ENCODE data around the gene GBX2. TPM values are rescaled to one million over a fixed set of nuclear protein-coding genes. Genes with fewer than 3 reads are reported as not detected.

GBX2 gene
- total RNA-seq, 1 experiment from 2014 or later = 0.31 TPM

DNA sequence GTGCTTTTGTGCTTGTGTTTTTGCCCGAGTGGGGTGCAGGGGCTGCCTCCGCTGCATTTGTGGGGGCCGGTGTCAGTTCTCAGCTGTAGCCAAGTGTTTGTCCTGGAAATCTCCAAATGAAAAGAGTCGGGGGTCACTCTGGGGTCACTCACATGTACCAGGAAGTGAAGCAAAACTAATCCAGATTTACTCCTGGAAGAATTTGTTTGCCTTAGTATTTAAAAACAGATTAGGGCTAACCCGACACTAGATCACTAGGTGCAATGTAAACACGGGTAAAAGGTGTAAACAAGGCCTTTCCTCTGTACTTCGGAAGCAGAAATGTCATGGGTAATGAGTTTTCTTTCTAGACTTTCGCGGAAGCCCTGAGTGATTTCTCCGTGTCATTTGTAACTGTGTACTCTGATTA, 50.3 kb downstream of the GBX2 start:
- Histone ChIP-seq H3K56ac (ENCODE audit: insufficient read length, low read depth, low read length) (no peak overlapping the region), H3K79me1 (ENCODE audit: insufficient read depth, low read depth, low read length, poor library complexity, severe bottlenecking) (no peaks in the 10 kb centered on the region), H4K5ac (ENCODE audit: insufficient read length, low read depth, low read length) (no peak overlapping the region), H3K9me3 (ENCODE audit: control insufficient read depth, low read depth, low read length) (no peaks in the 10 kb centered on the region), H3K27me3 (ENCODE audit: insufficient read depth, low read length) (no peaks in the 10 kb centered on the region), H3T11ph (ENCODE audit: low read length) (no peak overlapping the region), H2BK15ac (ENCODE audit: low read depth, low read length) (no peak overlapping the region), H3K4me1 (ENCODE audit: insufficient read depth, low read length) (peaks cover 3% of the 10 kb centered on the region; the same call in 1 of the 2 replicates), H3K14ac (ENCODE audit: insufficient read depth, low read length) (no peak overlapping the region), H3K79me2 (ENCODE audit: insufficient read depth, low read length) (no peaks in the 10 kb centered on the region), H2BK20ac (ENCODE audit: low read depth, low read length, poor library complexity, severe bottlenecking) (no peak overlapping the region), H2BK12ac (ENCODE audit: insufficient read length, low read depth, low read length) (no peak overlapping the region), H2AFZ (ENCODE audit: low read length) (no peak overlapping the region), H3K27ac (ENCODE audit: insufficient read length, low read depth, low read length) (no peak overlapping the region), H2BK5ac (ENCODE audit: insufficient read length, low read length) (no peak overlapping the region), H3K4ac (ENCODE audit: low read depth, low read length) (no peak overlapping the region), H3K23me2 (ENCODE audit: insufficient read length, low read depth, low read length, poor library complexity, severe bottlenecking) (no peaks in the 10 kb centered on the region), H3K4me2 (ENCODE audit: insufficient read depth, insufficient read length, low read length) (no peak overlapping the region), H4K91ac (ENCODE audit: insufficient read length, low read depth, low read length) (no peak overlapping the region), H3K18ac (ENCODE audit: insufficient read length, low read depth, low read length) (no peak overlapping the region), H2BK120ac (ENCODE audit: low read depth, low read length, poor library complexity, severe bottlenecking) (no peak overlapping the region), H4K20me1 (ENCODE audit: control insufficient read depth, insufficient read depth, insufficient read length) (no peaks in the 10 kb centered on the region), H4K8ac (replicated peaks; ENCODE audit: insufficient read length, low read depth, low read length) (no peak overlapping the region), H3K9ac (ENCODE audit: extremely low read depth, insufficient read length, low read length) (no peak overlapping the region), H2AK5ac (ENCODE audit: insufficient read length, low read length) (no peak overlapping the region), H3K23ac (ENCODE audit: insufficient read length, low read depth, low read length) (no peak overlapping the region)
- no peak overlapping the region for H3K4me3 Mint-ChIP-seq
- H3K9me3 Mint-ChIP-seq = no peaks in the 10 kb centered on the region; a peak in 1 of 5 replicates
- peaks cover 21 to 23% of the 10 kb centered on the region in 2 experiments for H3K4me1 Mint-ChIP-seq
- no peak overlapping the region for H3K27ac Mint-ChIP-seq
- peaks cover 62% of the 10 kb centered on the region for H3K27me3 Mint-ChIP-seq (ENCODE audit: low read depth)
- peaks cover 0 to 4% (median 0%) of the 10 kb centered on the region in 3 experiments; a peak in 3 of 7 replicates for H3K36me3 Mint-ChIP-seq (ENCODE audit: insufficient read depth in 1 of 3, low read depth in 3 of 3)
- DNase-seq = no peak
- TF ChIP-seq, protein P1, sequence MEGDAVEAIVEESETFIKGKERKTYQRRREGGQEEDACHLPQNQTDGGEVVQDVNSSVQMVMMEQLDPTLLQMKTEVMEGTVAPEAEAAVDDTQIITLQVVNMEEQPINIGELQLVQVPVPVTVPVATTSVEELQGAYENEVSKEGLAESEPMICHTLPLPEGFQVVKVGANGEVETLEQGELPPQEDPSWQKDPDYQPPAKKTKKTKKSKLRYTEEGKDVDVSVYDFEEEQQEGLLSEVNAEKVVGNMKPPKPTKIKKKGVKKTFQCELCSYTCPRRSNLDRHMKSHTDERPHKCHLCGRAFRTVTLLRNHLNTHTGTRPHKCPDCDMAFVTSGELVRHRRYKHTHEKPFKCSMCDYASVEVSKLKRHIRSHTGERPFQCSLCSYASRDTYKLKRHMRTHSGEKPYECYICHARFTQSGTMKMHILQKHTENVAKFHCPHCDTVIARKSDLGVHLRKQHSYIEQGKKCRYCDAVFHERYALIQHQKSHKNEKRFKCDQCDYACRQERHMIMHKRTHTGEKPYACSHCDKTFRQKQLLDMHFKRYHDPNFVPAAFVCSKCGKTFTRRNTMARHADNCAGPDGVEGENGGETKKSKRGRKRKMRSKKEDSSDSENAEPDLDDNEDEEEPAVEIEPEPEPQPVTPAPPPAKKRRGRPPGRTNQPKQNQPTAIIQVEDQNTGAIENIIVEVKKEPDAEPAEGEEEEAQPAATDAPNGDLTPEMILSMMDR (conservative IDR thresholded peaks at IDR 0.05) = no peak
- no CpG with 5 or more reads among the region's 10 CpGs for WGBS (ENCODE audit: extremely low coverage, insufficient read length, low lambda C conversion rate)
